H1 (cell line): ENCODE measurements around the gene KCNAB2. TPM values are rescaled to one million over a fixed set of nuclear protein-coding genes. Genes with fewer than 3 reads are reported as not detected.

Experiments
- CBX5 ChIP-seq: fragments of 300-800, 300-1000 bp; sonication (generic); IDR thresholded peaks from 2 replicates; pipeline ENCODE4 v1.7.1; 2016; ENCODE audit warnings: antibody characterized with exemption, low read length, low read depth
- CHD1 ChIP-seq: IDR thresholded peaks from 2 replicates; pipeline ENCODE4 v1.6.1; 2012; ENCODE audit warnings: low read depth, low read length, improper control_type of control experiment
- KDM4A ChIP-seq: IDR thresholded peaks from one replicate; pipeline ENCODE4 v1.7.1; 2012; ENCODE audit warnings: low read depth, mild to moderate bottlenecking, moderate library complexity, low read length, inconsistent platforms; ENCODE audit not compliant: severe bottlenecking
- NRF1 ChIP-seq: IDR thresholded peaks from 2 replicates; pipeline ENCODE4 v1.6.1; 2011; ENCODE audit warnings: mild to moderate bottlenecking, low read depth, low read length, improper control_type of control experiment
- polyA plus RNA-seq, 7 experiments: library from polyadenylated mRNA; depleted of rRNA in 3 of 7; stranded (reverse) in 5 of 7; unstranded in 2 of 7; fragments of >200 nt in 5 of 7; fragments of 200-250 nt in 2 of 7; gene quantifications; 1 replicate in 5 of 7; 2 replicates in 1 of 7; 4 replicates in 1 of 7; pipeline versions ENCODE4 v1.2.1 to v1.2.3, GENCODE V29; 2011 to 2013; ENCODE audit warnings: missing spikeins in 2 of 7, mixed read lengths in 2 of 7
- total RNA-seq: library from RNA; stranded (reverse); fragmentation: NEBNext Ultra II Directional; extraction: Animal tissue kit (Norgen Biotek cat#: 25700); gene quantifications from 2 replicates; pipeline ENCODE4 v1.2.1, GENCODE V29; 2021
- TF ChIP-seq, protein P1 (sequence below): fragments of 300-600 bp; sonication (generic); IDR thresholded peaks from 2 replicates; pipeline ENCODE4 v1.7.1; 2012; ENCODE audit warnings: low read length, moderate library complexity, mild to moderate bottlenecking, inconsistent platforms; ENCODE audit not compliant: insufficient replicate concordance

Gene KCNAB2
- total and polyA plus RNA-seq, 2 of the 8 experiments (the other 6 are each of a cell fraction or from before 2014, with no cell fraction given), result 4.5 to 7.0 TPM

DNA sequence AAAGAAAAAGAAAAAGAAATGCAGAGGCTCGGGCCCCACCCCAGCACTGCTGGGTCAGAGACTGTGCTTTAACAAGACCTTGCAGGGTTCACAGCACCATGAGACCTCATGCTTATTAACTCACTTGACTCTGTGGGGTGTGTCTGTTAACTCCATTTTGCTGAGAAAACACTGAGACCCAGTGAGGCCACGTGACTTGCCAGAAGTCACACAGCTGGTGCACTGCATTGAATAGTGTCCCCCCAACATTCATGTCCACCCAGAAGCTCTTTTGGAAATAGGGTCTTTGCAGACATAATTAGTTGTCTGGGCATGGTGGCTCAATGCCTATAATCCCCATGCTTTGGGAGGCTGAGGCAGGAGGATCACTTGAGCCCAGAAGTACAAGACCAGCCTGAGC lies 94.7 kb downstream of the KCNAB2 start (continued):
- TF ChIP-seq, protein P1, sequence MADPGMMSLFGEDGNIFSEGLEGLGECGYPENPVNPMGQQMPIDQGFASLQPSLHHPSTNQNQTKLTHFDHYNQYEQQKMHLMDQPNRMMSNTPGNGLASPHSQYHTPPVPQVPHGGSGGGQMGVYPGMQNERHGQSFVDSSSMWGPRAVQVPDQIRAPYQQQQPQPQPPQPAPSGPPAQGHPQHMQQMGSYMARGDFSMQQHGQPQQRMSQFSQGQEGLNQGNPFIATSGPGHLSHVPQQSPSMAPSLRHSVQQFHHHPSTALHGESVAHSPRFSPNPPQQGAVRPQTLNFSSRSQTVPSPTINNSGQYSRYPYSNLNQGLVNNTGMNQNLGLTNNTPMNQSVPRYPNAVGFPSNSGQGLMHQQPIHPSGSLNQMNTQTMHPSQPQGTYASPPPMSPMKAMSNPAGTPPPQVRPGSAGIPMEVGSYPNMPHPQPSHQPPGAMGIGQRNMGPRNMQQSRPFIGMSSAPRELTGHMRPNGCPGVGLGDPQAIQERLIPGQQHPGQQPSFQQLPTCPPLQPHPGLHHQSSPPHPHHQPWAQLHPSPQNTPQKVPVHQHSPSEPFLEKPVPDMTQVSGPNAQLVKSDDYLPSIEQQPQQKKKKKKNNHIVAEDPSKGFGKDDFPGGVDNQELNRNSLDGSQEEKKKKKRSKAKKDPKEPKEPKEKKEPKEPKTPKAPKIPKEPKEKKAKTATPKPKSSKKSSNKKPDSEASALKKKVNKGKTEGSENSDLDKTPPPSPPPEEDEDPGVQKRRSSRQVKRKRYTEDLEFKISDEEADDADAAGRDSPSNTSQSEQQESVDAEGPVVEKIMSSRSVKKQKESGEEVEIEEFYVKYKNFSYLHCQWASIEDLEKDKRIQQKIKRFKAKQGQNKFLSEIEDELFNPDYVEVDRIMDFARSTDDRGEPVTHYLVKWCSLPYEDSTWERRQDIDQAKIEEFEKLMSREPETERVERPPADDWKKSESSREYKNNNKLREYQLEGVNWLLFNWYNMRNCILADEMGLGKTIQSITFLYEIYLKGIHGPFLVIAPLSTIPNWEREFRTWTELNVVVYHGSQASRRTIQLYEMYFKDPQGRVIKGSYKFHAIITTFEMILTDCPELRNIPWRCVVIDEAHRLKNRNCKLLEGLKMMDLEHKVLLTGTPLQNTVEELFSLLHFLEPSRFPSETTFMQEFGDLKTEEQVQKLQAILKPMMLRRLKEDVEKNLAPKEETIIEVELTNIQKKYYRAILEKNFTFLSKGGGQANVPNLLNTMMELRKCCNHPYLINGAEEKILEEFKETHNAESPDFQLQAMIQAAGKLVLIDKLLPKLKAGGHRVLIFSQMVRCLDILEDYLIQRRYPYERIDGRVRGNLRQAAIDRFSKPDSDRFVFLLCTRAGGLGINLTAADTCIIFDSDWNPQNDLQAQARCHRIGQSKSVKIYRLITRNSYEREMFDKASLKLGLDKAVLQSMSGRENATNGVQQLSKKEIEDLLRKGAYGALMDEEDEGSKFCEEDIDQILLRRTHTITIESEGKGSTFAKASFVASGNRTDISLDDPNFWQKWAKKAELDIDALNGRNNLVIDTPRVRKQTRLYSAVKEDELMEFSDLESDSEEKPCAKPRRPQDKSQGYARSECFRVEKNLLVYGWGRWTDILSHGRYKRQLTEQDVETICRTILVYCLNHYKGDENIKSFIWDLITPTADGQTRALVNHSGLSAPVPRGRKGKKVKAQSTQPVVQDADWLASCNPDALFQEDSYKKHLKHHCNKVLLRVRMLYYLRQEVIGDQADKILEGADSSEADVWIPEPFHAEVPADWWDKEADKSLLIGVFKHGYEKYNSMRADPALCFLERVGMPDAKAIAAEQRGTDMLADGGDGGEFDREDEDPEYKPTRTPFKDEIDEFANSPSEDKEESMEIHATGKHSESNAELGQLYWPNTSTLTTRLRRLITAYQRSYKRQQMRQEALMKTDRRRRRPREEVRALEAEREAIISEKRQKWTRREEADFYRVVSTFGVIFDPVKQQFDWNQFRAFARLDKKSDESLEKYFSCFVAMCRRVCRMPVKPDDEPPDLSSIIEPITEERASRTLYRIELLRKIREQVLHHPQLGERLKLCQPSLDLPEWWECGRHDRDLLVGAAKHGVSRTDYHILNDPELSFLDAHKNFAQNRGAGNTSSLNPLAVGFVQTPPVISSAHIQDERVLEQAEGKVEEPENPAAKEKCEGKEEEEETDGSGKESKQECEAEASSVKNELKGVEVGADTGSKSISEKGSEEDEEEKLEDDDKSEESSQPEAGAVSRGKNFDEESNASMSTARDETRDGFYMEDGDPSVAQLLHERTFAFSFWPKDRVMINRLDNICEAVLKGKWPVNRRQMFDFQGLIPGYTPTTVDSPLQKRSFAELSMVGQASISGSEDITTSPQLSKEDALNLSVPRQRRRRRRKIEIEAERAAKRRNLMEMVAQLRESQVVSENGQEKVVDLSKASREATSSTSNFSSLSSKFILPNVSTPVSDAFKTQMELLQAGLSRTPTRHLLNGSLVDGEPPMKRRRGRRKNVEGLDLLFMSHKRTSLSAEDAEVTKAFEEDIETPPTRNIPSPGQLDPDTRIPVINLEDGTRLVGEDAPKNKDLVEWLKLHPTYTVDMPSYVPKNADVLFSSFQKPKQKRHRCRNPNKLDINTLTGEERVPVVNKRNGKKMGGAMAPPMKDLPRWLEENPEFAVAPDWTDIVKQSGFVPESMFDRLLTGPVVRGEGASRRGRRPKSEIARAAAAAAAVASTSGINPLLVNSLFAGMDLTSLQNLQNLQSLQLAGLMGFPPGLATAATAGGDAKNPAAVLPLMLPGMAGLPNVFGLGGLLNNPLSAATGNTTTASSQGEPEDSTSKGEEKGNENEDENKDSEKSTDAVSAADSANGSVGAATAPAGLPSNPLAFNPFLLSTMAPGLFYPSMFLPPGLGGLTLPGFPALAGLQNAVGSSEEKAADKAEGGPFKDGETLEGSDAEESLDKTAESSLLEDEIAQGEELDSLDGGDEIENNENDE, result no peak
- TF ChIP-seq CBX5 (no peak), CHD1 (no peak), KDM4A (no peak), NRF1 (no peak)
